HepG2 (cell line): ENCODE data around the gene MAPK8IP1. TPM values are rescaled to one million over a fixed set of nuclear protein-coding genes. Genes with fewer than 3 reads are reported as not detected.
A peak's percentile ranks its signal among the peaks of the same experiment; 100 is the strongest.

Experiments used
- ARNTL ChIP-seq: sonication (generic); formaldehyde crosslinking; IDR thresholded peaks from 2 replicates; pipeline ENCODE4 v1.4.0; 2020; ENCODE audit warnings: mild to moderate bottlenecking, missing genetic modification reagents
- ASH2L ChIP-seq: fragments of 300-600, 200-600 bp; sonication (generic); IDR thresholded peaks from 2 replicates; pipeline ENCODE4 v1.7.0; 2017; ENCODE audit warnings: low read depth, mild to moderate bottlenecking, moderate library complexity, mixed read lengths, low read length; ENCODE audit not compliant: insufficient read length
- BCL6 ChIP-seq: IDR thresholded peaks from 2 replicates; pipeline ENCODE4 v1.6.1; 2016; ENCODE audit warnings: missing genetic modification reagents, missing compliant biosample characterization
- CAMTA2 ChIP-seq: sonication (generic); formaldehyde crosslinking; IDR thresholded peaks from 2 replicates; pipeline ENCODE4 v1.4.0; 2020; ENCODE audit warnings: mild to moderate bottlenecking, missing genetic modification reagents, borderline replicate concordance
- ELF3 ChIP-seq: IDR thresholded peaks from 2 replicates; pipeline ENCODE4 v1.6.1; 2016; ENCODE audit warnings: missing genetic modification reagents, missing compliant biosample characterization
- POLR2G ChIP-seq: fragments of 200-400 bp; formaldehyde crosslinking; IDR thresholded peaks from 2 replicates; pipeline ENCODE4 v1.6.1; 2018; ENCODE audit warnings: mild to moderate bottlenecking, low read depth, low read length, moderate library complexity
- RELA ChIP-seq: sonication (generic); formaldehyde crosslinking; IDR thresholded peaks from 2 replicates; pipeline ENCODE4 v1.4.0; 2020; ENCODE audit warnings: missing genetic modification reagents
- ZNF251 ChIP-seq: sonication (generic); formaldehyde crosslinking; IDR thresholded peaks from 2 replicates; pipeline ENCODE4 v1.9.0; 2021; ENCODE audit warnings: mild to moderate bottlenecking, missing genetic modification reagents
- ZNF766 ChIP-seq: sonication (generic); formaldehyde crosslinking; IDR thresholded peaks from 2 replicates; pipeline ENCODE4 v1.5.0; 2020; ENCODE audit warnings: missing genetic modification reagents, borderline replicate concordance
- ZNF773 ChIP-seq: sonication (generic); formaldehyde crosslinking; IDR thresholded peaks from 2 replicates; pipeline ENCODE4 v1.4.0; 2020; ENCODE audit warnings: missing genetic modification reagents, borderline replicate concordance
- polyA plus RNA-seq, 8 experiments: library from polyadenylated mRNA; depleted of rRNA in 3 of 8; stranded (reverse) in 7 of 8; unstranded in 1 of 8; fragments of >200 nt; fragmentation: Illumina TruSeq in 4 of 8; extraction: Trizol in 4 of 8; gene quantifications; 2 replicates each; pipeline versions ENCODE4 v1.2.1 to v1.2.3, GENCODE V29; 2011 to 2016; ENCODE audit warnings: low read depth in 4 of 8, missing spikeins in 1 of 8, mixed read lengths in 1 of 8; ENCODE audit not compliant: insufficient read depth in 1 of 8
- total RNA-seq, 5 experiments: library from RNA; depleted of rRNA; stranded (reverse); fragments of >200 nt; fragmentation: Illumina TruSeq; extraction: Trizol; gene quantifications; 2 replicates each; pipeline ENCODE4 v1.2.3, GENCODE V29; 2016; ENCODE audit warnings: low read depth in 1 of 5
- TF ChIP-seq, protein P1 (sequence below): IDR thresholded peaks from 2 replicates; pipeline ENCODE4 v1.6.1; 2018; ENCODE audit warnings: missing genetic modification reagents, mild to moderate bottlenecking, missing compliant biosample characterization
- TF ChIP-seq, protein P2 (sequence below): sonication (generic); formaldehyde crosslinking; IDR thresholded peaks from 2 replicates; pipeline ENCODE4 v1.5.0; 2020; ENCODE audit warnings: mild to moderate bottlenecking, missing genetic modification reagents
- TF ChIP-seq, protein P3 (sequence below), 2 experiments: fragments of 450-650 bp in 1 of 2; sonication (generic) in 1 of 2; formaldehyde crosslinking in 1 of 2; IDR thresholded peaks; 2 replicates each; pipeline versions ENCODE4 v1.6.1 to v1.8.0; 2016 to 2022; ENCODE audit warnings: antibody characterized with exemption in 1 of 2, mild to moderate bottlenecking in 1 of 2, missing genetic modification reagents in 1 of 2
- TF ChIP-seq, protein P4 (sequence below): sonication (generic); formaldehyde crosslinking; IDR thresholded peaks from 2 replicates; pipeline ENCODE4 v1.8.1; 2023; ENCODE audit warnings: mild to moderate bottlenecking, missing genetic modification reagents, borderline replicate concordance
- TF ChIP-seq, protein P5 (sequence below): sonication (generic); formaldehyde crosslinking; IDR thresholded peaks from 2 replicates; pipeline ENCODE4 v1.4.0; 2020; ENCODE audit warnings: mild to moderate bottlenecking, missing genetic modification reagents

Gene MAPK8IP1
- total and polyA plus RNA-seq, 2 of the 13 experiments (the other 11 are each of a cell fraction or from before 2014, with no cell fraction given): 2.2 to 4.2 TPM

DNA sequence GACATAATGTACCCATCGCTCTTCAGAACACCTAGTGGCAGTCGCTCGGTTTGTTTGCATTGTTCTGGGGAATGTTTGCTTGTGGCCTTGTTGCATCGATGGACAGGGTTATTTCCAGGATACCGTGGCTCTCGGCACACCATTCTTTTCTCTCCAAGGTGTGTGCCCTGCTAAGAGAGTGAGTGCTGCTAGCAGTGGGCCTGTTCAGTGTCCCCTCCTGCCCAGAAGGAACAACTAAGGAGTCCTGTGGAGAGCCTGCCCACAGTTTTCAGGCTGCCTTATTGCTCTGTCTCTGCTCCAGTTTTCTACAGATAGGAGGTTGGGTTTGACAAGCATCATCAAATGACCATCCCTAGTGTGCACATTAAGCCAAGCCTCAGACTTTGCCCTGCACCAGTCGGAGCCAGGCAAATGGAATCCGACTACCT, 36.8 kb upstream of the MAPK8IP1 start (continued):
- TF ChIP-seq, protein P1, sequence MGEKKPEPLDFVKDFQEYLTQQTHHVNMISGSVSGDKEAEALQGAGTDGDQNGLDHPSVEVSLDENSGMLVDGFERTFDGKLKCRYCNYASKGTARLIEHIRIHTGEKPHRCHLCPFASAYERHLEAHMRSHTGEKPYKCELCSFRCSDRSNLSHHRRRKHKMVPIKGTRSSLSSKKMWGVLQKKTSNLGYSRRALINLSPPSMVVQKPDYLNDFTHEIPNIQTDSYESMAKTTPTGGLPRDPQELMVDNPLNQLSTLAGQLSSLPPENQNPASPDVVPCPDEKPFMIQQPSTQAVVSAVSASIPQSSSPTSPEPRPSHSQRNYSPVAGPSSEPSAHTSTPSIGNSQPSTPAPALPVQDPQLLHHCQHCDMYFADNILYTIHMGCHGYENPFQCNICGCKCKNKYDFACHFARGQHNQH: 0 out of 2 replicates have a peak, but pooled peaks have one; percentile 49
- peak; percentile 27 for TF ChIP-seq ASH2L
- TF ChIP-seq ZNF251 (CRISPR knock-in tag): no peak
- TF ChIP-seq, protein P2, sequence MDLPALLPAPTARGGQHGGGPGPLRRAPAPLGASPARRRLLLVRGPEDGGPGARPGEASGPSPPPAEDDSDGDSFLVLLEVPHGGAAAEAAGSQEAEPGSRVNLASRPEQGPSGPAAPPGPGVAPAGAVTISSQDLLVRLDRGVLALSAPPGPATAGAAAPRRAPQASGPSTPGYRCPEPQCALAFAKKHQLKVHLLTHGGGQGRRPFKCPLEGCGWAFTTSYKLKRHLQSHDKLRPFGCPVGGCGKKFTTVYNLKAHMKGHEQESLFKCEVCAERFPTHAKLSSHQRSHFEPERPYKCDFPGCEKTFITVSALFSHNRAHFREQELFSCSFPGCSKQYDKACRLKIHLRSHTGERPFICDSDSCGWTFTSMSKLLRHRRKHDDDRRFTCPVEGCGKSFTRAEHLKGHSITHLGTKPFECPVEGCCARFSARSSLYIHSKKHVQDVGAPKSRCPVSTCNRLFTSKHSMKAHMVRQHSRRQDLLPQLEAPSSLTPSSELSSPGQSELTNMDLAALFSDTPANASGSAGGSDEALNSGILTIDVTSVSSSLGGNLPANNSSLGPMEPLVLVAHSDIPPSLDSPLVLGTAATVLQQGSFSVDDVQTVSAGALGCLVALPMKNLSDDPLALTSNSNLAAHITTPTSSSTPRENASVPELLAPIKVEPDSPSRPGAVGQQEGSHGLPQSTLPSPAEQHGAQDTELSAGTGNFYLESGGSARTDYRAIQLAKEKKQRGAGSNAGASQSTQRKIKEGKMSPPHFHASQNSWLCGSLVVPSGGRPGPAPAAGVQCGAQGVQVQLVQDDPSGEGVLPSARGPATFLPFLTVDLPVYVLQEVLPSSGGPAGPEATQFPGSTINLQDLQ (CRISPR knock-in tag): no peak
- TF ChIP-seq ZNF773: no peak
- no peak for TF ChIP-seq CAMTA2 (CRISPR knock-in tag)
- TF ChIP-seq, protein P3, sequence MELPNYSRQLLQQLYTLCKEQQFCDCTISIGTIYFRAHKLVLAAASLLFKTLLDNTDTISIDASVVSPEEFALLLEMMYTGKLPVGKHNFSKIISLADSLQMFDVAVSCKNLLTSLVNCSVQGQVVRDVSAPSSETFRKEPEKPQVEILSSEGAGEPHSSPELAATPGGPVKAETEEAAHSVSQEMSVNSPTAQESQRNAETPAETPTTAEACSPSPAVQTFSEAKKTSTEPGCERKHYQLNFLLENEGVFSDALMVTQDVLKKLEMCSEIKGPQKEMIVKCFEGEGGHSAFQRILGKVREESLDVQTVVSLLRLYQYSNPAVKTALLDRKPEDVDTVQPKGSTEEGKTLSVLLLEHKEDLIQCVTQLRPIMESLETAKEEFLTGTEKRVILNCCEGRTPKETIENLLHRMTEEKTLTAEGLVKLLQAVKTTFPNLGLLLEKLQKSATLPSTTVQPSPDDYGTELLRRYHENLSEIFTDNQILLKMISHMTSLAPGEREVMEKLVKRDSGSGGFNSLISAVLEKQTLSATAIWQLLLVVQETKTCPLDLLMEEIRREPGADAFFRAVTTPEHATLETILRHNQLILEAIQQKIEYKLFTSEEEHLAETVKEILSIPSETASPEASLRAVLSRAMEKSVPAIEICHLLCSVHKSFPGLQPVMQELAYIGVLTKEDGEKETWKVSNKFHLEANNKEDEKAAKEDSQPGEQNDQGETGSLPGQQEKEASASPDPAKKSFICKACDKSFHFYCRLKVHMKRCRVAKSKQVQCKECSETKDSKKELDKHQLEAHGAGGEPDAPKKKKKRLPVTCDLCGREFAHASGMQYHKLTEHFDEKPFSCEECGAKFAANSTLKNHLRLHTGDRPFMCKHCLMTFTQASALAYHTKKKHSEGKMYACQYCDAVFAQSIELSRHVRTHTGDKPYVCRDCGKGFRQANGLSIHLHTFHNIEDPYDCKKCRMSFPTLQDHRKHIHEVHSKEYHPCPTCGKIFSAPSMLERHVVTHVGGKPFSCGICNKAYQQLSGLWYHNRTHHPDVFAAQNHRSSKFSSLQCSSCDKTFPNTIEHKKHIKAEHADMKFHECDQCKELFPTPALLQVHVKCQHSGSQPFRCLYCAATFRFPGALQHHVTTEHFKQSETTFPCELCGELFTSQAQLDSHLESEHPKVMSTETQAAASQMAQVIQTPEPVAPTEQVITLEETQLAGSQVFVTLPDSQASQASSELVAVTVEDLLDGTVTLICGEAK (IDR thresholded peaks at IDR 0.05): no peak
- TF ChIP-seq, protein P3 (CRISPR knock-in tag; IDR thresholded peaks at IDR 0.05): no peak
- peak; percentile 40; the same call in 1 of the 2 replicates for TF ChIP-seq ELF3
- TF ChIP-seq RELA: no peak
- TF ChIP-seq POLR2G: no peak
- TF ChIP-seq, protein P4, sequence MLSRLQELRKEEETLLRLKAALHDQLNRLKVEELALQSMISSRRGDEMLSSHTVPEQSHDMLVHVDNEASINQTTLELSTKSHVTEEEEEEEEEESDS (CRISPR knock-in tag): no peak
- TF ChIP-seq, protein P5, sequence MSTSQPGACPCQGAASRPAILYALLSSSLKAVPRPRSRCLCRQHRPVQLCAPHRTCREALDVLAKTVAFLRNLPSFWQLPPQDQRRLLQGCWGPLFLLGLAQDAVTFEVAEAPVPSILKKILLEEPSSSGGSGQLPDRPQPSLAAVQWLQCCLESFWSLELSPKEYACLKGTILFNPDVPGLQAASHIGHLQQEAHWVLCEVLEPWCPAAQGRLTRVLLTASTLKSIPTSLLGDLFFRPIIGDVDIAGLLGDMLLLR (CRISPR knock-in tag): no peak
- no peak; the same call in 1 of the 2 replicates for TF ChIP-seq ARNTL (CRISPR knock-in tag)
- TF ChIP-seq ZNF766 (CRISPR knock-in tag): no peak
- peak; percentile 84 for TF ChIP-seq BCL6
